ENCODE measurements around the gene ZIM2. TPM values are rescaled to one million over a fixed set of nuclear protein-coding genes. Genes with fewer than 3 reads are reported as not detected.

Gene ZIM2
- total RNA-seq, 1 donor from 2014 or later, result not detected

GRCh38 chr19:56814656-56815055 lies 25.9 kb downstream of the ZIM2 start:
- Mint-ChIP-seq H3K27ac (ENCODE audit: unreplicated experiment) (no peak overlapping the region), H3K4me1 (ENCODE audit: unreplicated experiment) (no peaks in the 10 kb centered on the region), H3K27me3 (ENCODE audit: unreplicated experiment) (peaks cover 4% of the 10 kb centered on the region), H3K9me3 (ENCODE audit: unreplicated experiment) (peaks cover 61% of the 10 kb centered on the region), H3K36me3 (ENCODE audit: low read depth, unreplicated experiment) (peaks cover 34% of the 10 kb centered on the region), H3K4me3 (ENCODE audit: unreplicated experiment) (no peak overlapping the region)
- DNase-seq (ENCODE audit: low spot score), result no peak
- no peak for TF ChIP-seq CTCF (IDR thresholded peaks at IDR 0.05; ENCODE audit: unreplicated experiment)

- DNase-seq (ENCODE audit: low spot score), result no peak
- no peak overlapping the region for H3K4me3 Mint-ChIP-seq (ENCODE audit: unreplicated experiment)
- no peak overlapping the region for H3K27ac Mint-ChIP-seq (ENCODE audit: unreplicated experiment)
- peaks cover 24% of the 10 kb centered on the region for H3K36me3 Mint-ChIP-seq (ENCODE audit: low read depth, unreplicated experiment)
- H3K27me3 Mint-ChIP-seq (ENCODE audit: unreplicated experiment), result peaks cover 6% of the 10 kb centered on the region
- no peaks in the 10 kb centered on the region for H3K4me1 Mint-ChIP-seq (ENCODE audit: unreplicated experiment)
- H3K9me3 Mint-ChIP-seq (ENCODE audit: unreplicated experiment), result peaks cover 59% of the 10 kb centered on the region
- no peak for TF ChIP-seq CTCF (IDR thresholded peaks at IDR 0.05; ENCODE audit: unreplicated experiment)
Measured at GRCh38 chr19:56813531-56813930, 27.0 kb downstream of the ZIM2 start.

- Mint-ChIP-seq H3K27ac (ENCODE audit: unreplicated experiment) (no peak overlapping the region), H3K4me1 (ENCODE audit: unreplicated experiment) (no peaks in the 10 kb centered on the region), H3K4me3 (ENCODE audit: unreplicated experiment) (no peak overlapping the region), H3K36me3 (ENCODE audit: low read depth, unreplicated experiment) (peaks cover 7% of the 10 kb centered on the region), H3K9me3 (ENCODE audit: unreplicated experiment) (peaks cover 48% of the 10 kb centered on the region), H3K27me3 (ENCODE audit: unreplicated experiment) (peaks cover 6% of the 10 kb centered on the region)
- DNase-seq (ENCODE audit: low spot score), result no peak
- no peak for TF ChIP-seq CTCF (IDR thresholded peaks at IDR 0.05; ENCODE audit: unreplicated experiment)
Measured at GRCh38 chr19:56811480-56811879, 29.0 kb downstream of the ZIM2 start.

GRCh38 chr19:56810260-56810659 lies 30.3 kb downstream of the ZIM2 start:
- H3K4me1 Mint-ChIP-seq (ENCODE audit: unreplicated experiment), result no peaks in the 10 kb centered on the region
- peaks cover 4% of the 10 kb centered on the region for H3K36me3 Mint-ChIP-seq (ENCODE audit: low read depth, unreplicated experiment)
- no peak for DNase-seq (ENCODE audit: low spot score)
- peaks cover 48% of the 10 kb centered on the region for H3K9me3 Mint-ChIP-seq (ENCODE audit: unreplicated experiment)
- peaks cover 6% of the 10 kb centered on the region for H3K27me3 Mint-ChIP-seq (ENCODE audit: unreplicated experiment)
- TF ChIP-seq CTCF (IDR thresholded peaks at IDR 0.05; ENCODE audit: unreplicated experiment), result no peak
- no peak overlapping the region for H3K4me3 Mint-ChIP-seq (ENCODE audit: unreplicated experiment)
- H3K27ac Mint-ChIP-seq (ENCODE audit: unreplicated experiment), result no peak overlapping the region

GRCh38 chr19:56808717-56809392 lies 31.7 kb downstream of the ZIM2 start:
- Mint-ChIP-seq H3K4me3 (ENCODE audit: unreplicated experiment) (no peak overlapping the region), H3K27ac (ENCODE audit: unreplicated experiment) (no peak overlapping the region), H3K4me1 (ENCODE audit: unreplicated experiment) (no peaks in the 10 kb centered on the region), H3K27me3 (ENCODE audit: unreplicated experiment) (peaks cover 6% of the 10 kb centered on the region), H3K9me3 (ENCODE audit: unreplicated experiment) (peaks cover 39% of the 10 kb centered on the region), H3K36me3 (ENCODE audit: low read depth, unreplicated experiment) (peaks cover 5% of the 10 kb centered on the region)
- DNase-seq (ENCODE audit: low spot score), result no peak
- TF ChIP-seq CTCF (IDR thresholded peaks at IDR 0.05; ENCODE audit: unreplicated experiment), result no peak
